Colonic mucosa (tissue), 4 donors: ENCODE results near the gene SHD. TPM values are rescaled to one million over a fixed set of nuclear protein-coding genes. Genes with fewer than 3 reads are reported as not detected.

Experiments
- DNase-seq: peaks from one replicate; pipeline ENCODE4 v3.0.0-alpha.2; 2020
- H3K27ac ChIP-seq: fragments of 200-600 bp; one replicate; pipeline ENCODE4 v1.8.0; 2021
- H3K27me3 ChIP-seq: fragments of 200-600 bp; one replicate; pipeline ENCODE4 v1.8.0; 2021
- H3K36me3 ChIP-seq: fragments of 200-600 bp; one replicate; pipeline ENCODE4 v1.8.0; 2021
- H3K4me1 ChIP-seq: fragments of 200-600 bp; one replicate; pipeline ENCODE4 v1.8.0; 2021; ENCODE audit warnings: mild to moderate bottlenecking
- H3K4me3 ChIP-seq: fragments of 200-600 bp; one replicate; pipeline ENCODE4 v1.8.0; 2021
- H3K9ac ChIP-seq, 2 donors: one replicate each; pipeline ENCODE4 v1.7.0; 2013; ENCODE audit warnings: control low read depth in 2 of 2, low read depth in 2 of 2, low read length in 2 of 2
- H3K9me3 ChIP-seq: fragments of 200-600 bp; one replicate; pipeline ENCODE4 v1.8.0; 2021
- CTCF ChIP-seq: fragments of 200-600 bp; IDR thresholded peaks from one replicate; pipeline ENCODE4 v1.8.0; 2022; ENCODE audit warnings: antibody characterized with exemption, mild to moderate bottlenecking
- intact Hi-C: fragments of 100-400 bp; cut with DNase I; formaldehyde crosslinking; loops from one replicate; pipeline ENCODE4 v1.14.1; 2022
- total RNA-seq, 2 donors: library from RNA; stranded (reverse); fragmentation: NEBNext Ultra II Directional in 1 of 2; extraction: Animal tissue kit (Norgen Biotek cat#: 25700) in 1 of 2; gene quantifications; one replicate each; pipeline ENCODE4 v1.2.1, GENCODE V29; 2021
- donor health status: healthy.
- donor health status: DM: no; HTN: no; CAD: no.
- donor health status: DM: no; HTN: no; CAD: no.

SHD gene
- total RNA-seq, 2 donors from 2014 or later, result 16.8 to 19.3 TPM

GRCh38 chr19:4316956-4317355 is 37.9 kb downstream of the SHD start:
- Histone ChIP-seq H3K27me3 (no peaks in the 10 kb centered on the region), H3K36me3 (no peaks in the 10 kb centered on the region), H3K4me3 (no peak overlapping the region), H3K9ac (no peak overlapping the region), H3K27ac (no peak overlapping the region), H3K9me3 (no peaks in the 10 kb centered on the region), H3K4me1 (no peaks in the 10 kb centered on the region)
- intact Hi-C loops, result no loop called here
- no peak for DNase-seq
- no peak for TF ChIP-seq CTCF

DNA sequence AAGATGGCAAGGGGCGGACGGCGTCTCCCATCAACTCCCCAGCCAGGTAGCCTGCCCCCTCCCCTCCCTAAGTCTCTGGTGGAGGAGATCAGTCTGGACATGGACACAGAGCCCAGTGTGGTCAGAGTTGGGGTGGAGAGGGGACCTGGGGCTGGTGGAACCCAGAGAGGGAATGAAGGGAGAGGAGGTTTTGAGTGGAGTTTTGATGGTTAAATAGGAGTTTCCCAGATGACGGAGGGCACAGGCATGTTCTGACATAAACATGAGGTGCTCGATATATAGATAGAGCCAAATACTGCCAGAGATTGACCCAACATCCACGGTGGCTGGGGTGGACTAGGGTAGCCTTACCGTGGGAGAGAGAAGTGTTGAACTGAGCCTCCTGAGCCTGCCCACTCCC is 39.4 kb downstream of the SHD start:
- Histone ChIP-seq H3K27ac (no peak overlapping the region), H3K27me3 (no peaks in the 10 kb centered on the region), H3K4me3 (no peak overlapping the region), H3K36me3 (no peaks in the 10 kb centered on the region), H3K4me1 (no peaks in the 10 kb centered on the region), H3K9me3 (no peaks in the 10 kb centered on the region), H3K9ac (no peak overlapping the region)
- no peak for DNase-seq
- no peak for TF ChIP-seq CTCF
- intact Hi-C loops, result no loop called here

- Histone ChIP-seq H3K27ac (no peak overlapping the region), H3K4me1 (no peaks in the 10 kb centered on the region), H3K4me3 (no peak overlapping the region), H3K27me3 (no peaks in the 10 kb centered on the region), H3K9ac (no peak overlapping the region), H3K36me3 (no peaks in the 10 kb centered on the region), H3K9me3 (no peaks in the 10 kb centered on the region)
- intact Hi-C loops, result no loop called here
- no peak for TF ChIP-seq CTCF
- DNase-seq, result no peak
Measured at GRCh38 chr19:4319067-4319718, 40.1 kb downstream of the SHD start.

GRCh38 chr19:4320419-4320818 is 41.4 kb downstream of the SHD start:
- TF ChIP-seq CTCF, result no peak
- DNase-seq, result no peak
- Histone ChIP-seq H3K4me1 (no peaks in the 10 kb centered on the region), H3K27ac (no peak overlapping the region), H3K36me3 (no peaks in the 10 kb centered on the region), H3K9ac (no peak overlapping the region), H3K4me3 (no peak overlapping the region), H3K9me3 (no peaks in the 10 kb centered on the region), H3K27me3 (no peaks in the 10 kb centered on the region)
- intact Hi-C loops, result no loop called here

GRCh38 chr19:4322942-4323665 is 44.0 kb downstream of the SHD start:
- H3K4me3 ChIP-seq, result no peak overlapping the region
- H3K9me3 ChIP-seq, result no peaks in the 10 kb centered on the region
- no peaks in the 10 kb centered on the region for H3K36me3 ChIP-seq
- H3K4me1 ChIP-seq, result no peaks in the 10 kb centered on the region
- H3K9ac ChIP-seq, result no peak overlapping the region
- no peaks in the 10 kb centered on the region for H3K27me3 ChIP-seq
- TF ChIP-seq CTCF, result no peak
- no peak overlapping the region for H3K27ac ChIP-seq
- no peak for DNase-seq
- intact Hi-C loops, result no loop called here
